Renal cortex interstitium (tissue), 11 donors: ENCODE results near the gene KCNIP1. TPM values are rescaled to one million over a fixed set of nuclear protein-coding genes. Genes with fewer than 3 reads are reported as not detected.

ENCODE experiments used
- DNase-seq, 11 donors: peaks; one replicate each; pipeline ENCODE4 v3.0.0-alpha.2; 2013; ENCODE audit warnings: low read depth in 9 of 11, low spot score in 4 of 11; ENCODE audit errors: extremely low read depth in 1 of 11
- polyA plus RNA-seq, 3 donors: library from polyadenylated mRNA; unstranded; fragments of 120-200 nt; gene quantifications; one replicate each; pipeline ENCODE4 v1.2.1, GENCODE V29; 2013; ENCODE audit not compliant: insufficient read length in 3 of 3

The KCNIP1 gene
- polyA plus RNA-seq, 3 donors: 9.5 to 12.7 (median 12.3) TPM

DNA sequence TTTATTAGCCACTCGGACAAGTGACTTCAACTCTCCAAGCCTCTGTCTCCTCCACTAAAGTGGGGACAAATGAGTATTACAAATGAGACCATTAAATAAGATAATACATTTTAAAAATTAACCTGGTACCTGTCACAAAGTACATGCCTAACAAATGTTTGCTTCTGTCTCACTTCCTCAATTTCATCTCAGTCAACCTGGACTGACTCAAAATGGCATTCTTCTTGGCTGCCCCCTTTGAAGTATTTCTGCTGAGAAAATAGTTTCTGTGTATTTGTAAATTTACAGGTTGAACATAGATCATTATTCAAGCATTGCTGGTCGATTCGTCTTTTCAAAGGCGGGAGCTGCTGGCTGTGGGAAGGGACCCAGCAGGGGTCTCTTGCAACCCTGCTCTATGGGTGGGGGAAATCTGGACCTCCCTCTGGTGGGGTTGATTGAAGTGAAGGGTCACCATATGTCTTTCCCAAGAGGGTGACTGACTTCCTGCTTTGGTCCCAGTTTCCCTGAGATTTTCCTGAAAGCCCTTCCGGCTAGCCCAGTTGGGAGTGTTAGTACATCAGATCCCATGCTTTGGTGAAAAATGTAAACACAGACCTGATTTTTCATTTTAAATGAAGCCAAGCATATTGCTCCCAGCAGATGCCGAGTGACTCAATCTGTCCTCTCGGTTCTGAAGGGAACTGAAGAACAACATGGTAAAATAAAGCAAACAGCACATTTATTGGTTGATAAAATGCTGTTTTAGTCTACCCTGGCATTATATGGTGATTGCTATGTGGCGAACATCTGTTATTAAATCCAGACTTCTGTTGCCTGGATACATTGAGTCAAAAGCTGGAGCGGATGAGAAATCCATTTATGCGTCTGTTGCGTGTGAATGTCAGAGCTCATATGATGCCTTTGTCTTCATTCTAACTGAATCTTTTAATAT is 73.0 kb downstream of the KCNIP1 start:
- DNase-seq: no peak

- DNase-seq: no peak
Observed at GRCh38 chr5:170579601-170580000, 75.8 kb downstream of the KCNIP1 start.

GRCh38 chr5:170581211-170581610 is 77.4 kb downstream of the KCNIP1 start:
- DNase-seq: no peak

DNA sequence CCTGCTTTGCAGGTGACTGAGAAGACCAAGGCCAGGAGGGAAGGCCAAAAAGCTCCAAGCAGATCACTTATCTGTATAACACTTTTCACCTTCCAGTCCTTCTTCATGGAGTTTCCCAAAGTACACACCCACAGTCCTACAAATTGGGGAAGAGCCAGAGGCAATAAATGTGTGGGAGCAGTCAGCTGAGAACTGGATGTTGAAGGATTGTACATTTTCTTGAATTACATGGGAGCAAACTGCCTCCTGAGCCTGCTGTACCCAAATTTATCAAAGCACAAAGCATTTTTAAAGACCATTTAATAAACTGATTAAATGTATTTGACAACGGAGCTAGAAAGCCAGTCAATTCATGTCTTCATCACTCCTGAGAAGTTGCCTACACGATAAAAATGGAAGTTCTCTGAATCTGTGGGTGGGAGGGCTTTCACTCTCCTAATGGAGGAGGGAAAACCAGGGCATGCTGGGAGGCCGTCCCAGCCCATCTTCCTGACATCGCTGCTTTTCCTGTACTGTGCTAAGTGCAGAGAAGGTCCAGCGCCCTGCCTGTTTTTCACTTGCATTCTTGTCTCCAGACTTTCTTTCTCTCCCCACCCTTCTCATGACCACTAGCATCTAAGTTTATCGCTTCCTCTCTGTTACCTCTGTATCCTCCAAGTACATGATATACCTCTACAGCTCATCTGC is 79.0 kb downstream of the KCNIP1 start:
- no peak for DNase-seq

- DNase-seq: no peak
Observed at GRCh38 chr5:170584003-170584402, 80.2 kb downstream of the KCNIP1 start.

- DNase-seq: no peak
Observed at GRCh38 chr5:170584450-170585058, 80.7 kb downstream of the KCNIP1 start.

DNA sequence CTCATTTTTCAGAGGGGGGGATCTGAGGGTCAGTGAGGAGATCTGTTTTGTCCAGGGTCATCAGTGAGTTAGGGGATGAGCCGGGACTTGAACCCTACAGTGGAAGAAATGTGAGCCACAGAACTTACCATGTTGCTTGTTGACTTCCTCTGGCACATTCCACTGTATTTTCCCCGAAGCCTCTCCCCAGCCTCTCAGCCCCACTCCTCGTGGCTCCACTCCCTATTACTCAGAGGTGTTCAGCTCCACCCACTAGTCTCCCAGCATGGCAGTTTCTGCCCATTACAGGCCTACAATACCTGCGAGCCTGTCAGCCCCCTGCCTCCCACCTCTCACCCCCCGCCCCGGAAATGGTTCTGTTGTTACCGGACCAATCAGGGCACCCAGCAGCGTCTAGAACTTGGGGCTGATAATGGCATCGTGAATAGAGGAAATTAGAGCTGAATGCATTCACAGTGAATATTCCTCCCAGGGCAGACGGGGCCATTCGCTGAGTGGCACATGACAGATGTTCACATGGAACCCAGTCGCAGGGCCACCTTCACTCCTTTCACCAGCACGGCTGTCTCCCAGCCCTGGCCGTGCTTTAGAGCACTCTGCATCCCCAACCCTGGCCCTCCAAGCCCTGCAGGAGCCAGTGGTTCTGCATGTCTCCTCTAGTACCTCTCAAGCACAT is 81.6 kb downstream of the KCNIP1 start:
- no peak for DNase-seq

- DNase-seq: no peak
Observed at GRCh38 chr5:170587808-170588207, 84.0 kb downstream of the KCNIP1 start.

GRCh38 chr5:170589643-170590042 is 85.8 kb downstream of the KCNIP1 start:
- no peak for DNase-seq

DNA sequence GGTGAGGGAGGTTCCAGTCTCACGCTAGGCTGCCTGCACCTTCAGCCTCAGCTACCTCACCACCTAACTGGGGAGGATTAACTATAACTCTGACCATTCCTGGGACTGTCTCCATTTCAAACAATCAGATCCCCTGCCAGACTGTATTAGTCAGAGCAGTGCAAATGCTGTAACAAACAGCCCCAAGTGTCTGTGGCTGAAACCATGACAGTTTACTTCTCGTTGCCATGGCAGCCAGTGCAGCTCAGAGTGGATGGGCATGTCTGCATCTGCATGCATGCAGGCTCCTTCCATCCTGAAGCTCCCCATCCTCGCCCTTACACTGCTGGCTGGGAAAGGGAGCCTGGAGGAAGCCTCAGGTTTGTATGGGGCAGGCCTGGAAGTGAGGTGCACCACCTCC is 86.7 kb downstream of the KCNIP1 start:
- no peak for DNase-seq

DNA sequence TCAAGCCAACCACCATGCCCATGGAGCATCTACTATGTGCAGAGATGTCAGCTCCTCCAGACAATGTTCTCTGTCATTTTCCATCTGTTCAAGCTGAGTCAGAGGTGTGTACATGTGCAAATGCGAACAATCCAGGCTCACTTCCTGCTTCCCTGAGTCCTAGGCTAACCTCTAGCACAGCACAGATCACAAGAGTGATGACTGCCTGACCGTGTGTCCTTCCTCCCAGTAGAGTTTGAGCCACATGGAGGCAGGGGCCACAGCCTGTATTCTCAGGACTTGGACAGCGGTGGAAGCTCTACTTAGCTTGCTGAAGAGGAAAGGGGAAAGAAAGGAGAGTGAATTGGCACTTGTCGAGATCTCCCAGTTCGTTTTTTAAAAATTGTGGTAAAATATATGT is 87.2 kb downstream of the KCNIP1 start:
- DNase-seq: no peak

DNA sequence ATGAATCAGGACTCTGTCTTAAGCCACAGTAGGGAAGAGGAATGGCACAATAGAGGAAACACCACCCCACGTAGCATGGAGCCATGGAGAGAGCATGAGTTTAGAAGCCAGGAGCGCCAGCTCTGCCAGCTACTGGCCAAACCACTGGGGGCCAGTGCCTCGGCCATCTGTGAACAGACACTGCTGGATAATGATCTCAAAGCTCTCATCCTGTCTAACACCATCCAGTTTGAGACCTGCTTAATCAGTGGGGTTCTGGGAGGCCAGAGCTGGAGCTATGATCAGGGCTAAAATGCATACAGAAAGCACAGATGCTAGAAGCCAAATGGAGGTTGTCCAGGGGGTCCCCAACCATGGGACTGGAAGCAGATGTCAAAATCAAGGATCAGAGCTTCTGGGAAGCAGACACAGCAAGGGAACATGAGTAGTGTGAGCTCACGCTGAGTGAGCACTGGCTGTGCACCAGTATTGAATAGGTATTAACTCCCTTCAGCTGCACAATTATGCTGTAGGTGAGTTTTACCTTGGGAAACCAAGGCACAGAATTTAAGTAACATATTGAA is 92.7 kb downstream of the KCNIP1 start:
- DNase-seq: no peak

DNA sequence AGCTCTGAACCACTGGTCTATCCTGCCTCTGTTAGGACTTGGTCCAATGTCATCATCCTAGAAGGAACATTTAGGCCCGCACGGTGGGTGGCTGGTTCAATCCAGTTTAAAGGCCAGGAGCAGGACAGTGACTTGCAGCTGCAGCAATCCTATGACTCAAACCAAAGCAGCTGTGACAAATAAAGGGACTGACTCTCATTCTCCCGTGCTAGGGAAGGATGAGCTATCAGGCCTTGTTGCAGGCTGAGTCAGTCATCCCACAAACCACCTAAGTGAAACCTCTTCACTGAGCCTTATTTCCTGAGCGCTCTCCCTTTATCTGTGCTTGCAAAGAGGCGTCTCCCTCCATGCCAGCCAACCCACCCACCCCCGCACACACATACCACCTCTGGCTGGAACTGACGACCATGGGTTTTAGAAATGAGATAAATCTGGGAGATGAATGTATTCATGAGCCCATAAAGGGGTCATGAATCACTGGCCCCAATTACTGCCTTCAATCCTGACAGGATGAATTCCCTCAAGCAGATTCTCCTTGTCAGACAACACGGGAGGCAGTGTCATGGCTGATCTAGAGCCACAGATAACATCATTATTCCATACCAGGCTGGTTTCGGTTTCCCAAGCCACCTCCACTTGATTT is 93.4 kb downstream of the KCNIP1 start:
- DNase-seq: peak in 2 of 11 donors; percentile 42 to 44

DNA sequence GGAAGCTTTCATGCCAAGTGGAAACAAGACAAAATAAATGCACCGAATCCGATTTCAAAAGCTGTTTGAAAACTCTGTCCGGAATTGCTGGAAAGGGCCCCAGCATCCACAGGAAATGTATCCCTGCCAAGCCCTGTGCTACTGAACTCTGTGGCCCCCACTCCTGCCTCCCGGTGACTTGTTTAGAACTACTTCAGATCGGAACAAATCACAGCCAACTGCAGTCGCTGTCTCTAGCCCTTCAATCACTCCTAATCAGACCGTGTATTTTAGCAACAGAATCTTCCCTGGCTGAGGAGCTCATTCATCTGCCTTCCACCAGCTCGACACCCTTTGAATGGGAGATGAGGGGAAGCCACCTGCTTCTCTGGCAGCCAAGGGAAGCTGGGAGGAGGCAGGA is 94.1 kb downstream of the KCNIP1 start:
- DNase-seq: peak in 2 of 11 donors; percentile 26 to 39

GRCh38 chr5:170599756-170600155 is 95.9 kb downstream of the KCNIP1 start:
- no peak for DNase-seq

GRCh38 chr5:170601619-170602018 is 97.8 kb downstream of the KCNIP1 start:
- no peak for DNase-seq

- DNase-seq: no peak
Observed at GRCh38 chr5:170603109-170603508, 99.3 kb downstream of the KCNIP1 start.
